ENCODE results near the gene ARL2BP. TPM values are rescaled to one million over a fixed set of nuclear protein-coding genes. Genes with fewer than 3 reads are reported as not detected.
A peak's percentile ranks its signal among the peaks of the same experiment; 100 is the strongest.

ARL2BP gene
- polyA plus RNA-seq, 3 donors: 35.4 to 84.6 (median 84.0) TPM

GRCh38 chr16:57242650-57243049, 2.4 kb upstream of the ARL2BP start:
- TF ChIP-seq CTCF (IDR thresholded peaks at IDR 0.05): no peak
- H3K36me3 ChIP-seq (replicated peaks in 1 of 2; ENCODE audit: control insufficient read depth in 1 of 2, insufficient read depth in 2 of 2, low read length in 2 of 2): peaks cover 19 to 36% of the 10 kb centered on the region in 2 donors
- H4K20me1 ChIP-seq (ENCODE audit: insufficient read depth, low read length): no peaks in the 10 kb centered on the region
- no peak overlapping the region for H3K4me2 ChIP-seq (replicated peaks; ENCODE audit: extremely low read depth, low read length, poor library complexity, severe bottlenecking)
- H3K27me3 ChIP-seq (ENCODE audit: control insufficient read depth in 2 of 2, insufficient read depth in 2 of 2, low read length in 2 of 2): no peaks in the 10 kb centered on the region
- no peak overlapping the region for H3K9ac ChIP-seq (ENCODE audit: insufficient read depth, low read length, poor library complexity, severe bottlenecking)
- H3K4me3 ChIP-seq (replicated peaks in 1 of 3; ENCODE audit: low read depth in 2 of 3, low read length in 3 of 3): no peak overlapping the region
- no peaks in the 10 kb centered on the region for H3K9me3 Mint-ChIP-seq
- peak overlapping the region in 1 of 7 donors; percentile 18 for H3K27ac Mint-ChIP-seq
- no peak for DNase-seq
- intact Hi-C loops (cut with micrococcal nuclease): loop anchor here in 1 of 2 donors (10.0 kb wide), 1 partner anchor 58 kb away; the partner anchor contains the start of genes PSME3IP1 and RSPRY1
- peaks cover 16% of the 10 kb centered on the region for H3K79me2 ChIP-seq (ENCODE audit: insufficient read depth, low read length)
- no peak overlapping the region for H3K4me3 Mint-ChIP-seq
- H3K36me3 Mint-ChIP-seq: peaks cover 22 to 26% of the 10 kb centered on the region in 2 donors
- H2AFZ ChIP-seq (ENCODE audit: insufficient read depth, low read depth, low read length, poor library complexity, severe bottlenecking): no peak overlapping the region
- 80% methylated on average over 1 of the region's 2 CpGs for WGBS (ENCODE audit: insufficient coverage)
- H3K9me3 ChIP-seq (replicated peaks in 1 of 2; ENCODE audit: control insufficient read depth in 1 of 2, insufficient read depth in 1 of 2, low read length in 2 of 2): no peaks in the 10 kb centered on the region
- no peaks in the 10 kb centered on the region for H3K27me3 Mint-ChIP-seq (ENCODE audit: low read depth in 3 of 3)
- H3K27ac ChIP-seq (ENCODE audit: low read depth in 1 of 2, low read length in 2 of 2): no peak overlapping the region
- H3K4me1 Mint-ChIP-seq: peaks cover 29% of the 10 kb centered on the region
- H3K4me1 ChIP-seq (ENCODE audit: control insufficient read depth in 1 of 2, insufficient read depth in 2 of 2, low read length in 2 of 2): peaks cover 27 to 36% of the 10 kb centered on the region in 2 donors

- Histone ChIP-seq H3K36me3 (replicated peaks in 1 of 2; ENCODE audit: control insufficient read depth in 1 of 2, insufficient read depth in 2 of 2, low read length in 2 of 2) (peaks cover 19 to 36% of the 10 kb centered on the region in 2 donors), H3K27ac (ENCODE audit: low read depth in 1 of 2, low read length in 2 of 2) (peak overlapping the region; percentile 75 to 98), H2AFZ (ENCODE audit: insufficient read depth, low read depth, low read length, poor library complexity, severe bottlenecking) (peak overlapping the region; percentile 97), H3K79me2 (ENCODE audit: insufficient read depth, low read length) (peaks cover 16% of the 10 kb centered on the region), H3K4me2 (replicated peaks; ENCODE audit: extremely low read depth, low read length, poor library complexity, severe bottlenecking) (peak overlapping the region; percentile 91), H3K9ac (ENCODE audit: insufficient read depth, low read length, poor library complexity, severe bottlenecking) (peak overlapping the region; percentile 92), H3K4me3 (replicated peaks in 1 of 3; ENCODE audit: low read depth in 2 of 3, low read length in 3 of 3) (peak overlapping the region; percentile 43 to 84 (median 46)), H3K27me3 (ENCODE audit: control insufficient read depth in 2 of 2, insufficient read depth in 2 of 2, low read length in 2 of 2) (no peaks in the 10 kb centered on the region), H3K9me3 (replicated peaks in 1 of 2; ENCODE audit: control insufficient read depth in 1 of 2, insufficient read depth in 1 of 2, low read length in 2 of 2) (no peaks in the 10 kb centered on the region), H4K20me1 (ENCODE audit: insufficient read depth, low read length) (no peaks in the 10 kb centered on the region), H3K4me1 (ENCODE audit: control insufficient read depth in 1 of 2, insufficient read depth in 2 of 2, low read length in 2 of 2) (peaks cover 27 to 36% of the 10 kb centered on the region in 2 donors)
- WGBS (ENCODE audit: insufficient coverage): 3% methylated on average over 6 of the region's 9 CpGs
- Mint-ChIP-seq H3K27ac (peak overlapping the region; percentile 96 to 99 (median 98)), H3K4me3 (peak overlapping the region; percentile 86 to 92), H3K36me3 (peaks cover 21 to 25% of the 10 kb centered on the region in 2 donors), H3K9me3 (no peaks in the 10 kb centered on the region), H3K27me3 (ENCODE audit: low read depth in 3 of 3) (no peaks in the 10 kb centered on the region), H3K4me1 (peaks cover 29% of the 10 kb centered on the region)
- intact Hi-C loops (cut with micrococcal nuclease): loop anchor here in 1 of 2 donors (10.0 kb wide), 1 partner anchor 60 kb away; the partner anchor contains the start of genes PSME3IP1 and RSPRY1
- no peak for TF ChIP-seq CTCF (IDR thresholded peaks at IDR 0.05)
- DNase-seq: peak in 1 of 3 donors; percentile 88
Measured at GRCh38 chr16:57244463-57244766, 644 bp upstream of the ARL2BP start.

Measured in CD14-positive monocyte (primary cell).